Testis (tissue), 3 donors: Measurements from ENCODE around the gene GATA1. TPM values are rescaled to one million over a fixed set of nuclear protein-coding genes. Genes with fewer than 3 reads are reported as not detected.

Source experiments
- DNase-seq: peaks from one replicate; pipeline ENCODE4 v3.0.0-alpha.2; 2019
- H3K27ac ChIP-seq, 2 donors: fragments of 200-600 bp; sonication (generic); one replicate each; pipeline ENCODE4 v1.5.1; 2019
- H3K27me3 ChIP-seq: fragments of 200-600 bp; sonication (generic); one replicate; pipeline ENCODE4 v1.5.1; 2019
- H3K36me3 ChIP-seq: fragments of 200-600 bp; sonication (generic); one replicate; pipeline ENCODE4 v1.5.1; 2017; ENCODE audit warnings: low read depth; ENCODE audit errors: missing control alignments
- H3K4me1 ChIP-seq: fragments of 200-600 bp; sonication (generic); one replicate; pipeline ENCODE4 v1.5.1; 2019
- H3K4me3 ChIP-seq, 2 donors: fragments of 200-600 bp; sonication (generic); one replicate each; pipeline ENCODE4 v1.5.1; 2017 to 2019
- H3K9me3 ChIP-seq: fragments of 200-600 bp; sonication (generic); one replicate; pipeline ENCODE4 v1.5.1; 2017
- POLR2A ChIP-seq: fragments of 450-650 bp; IDR thresholded peaks from one replicate; pipeline ENCODE4 v1.6.1; 2017; ENCODE audit warnings: antibody characterized with exemption, mild to moderate bottlenecking, moderate library complexity
- WGBS, 2 donors: methylation state at CpG; one replicate each; pipeline ENCODE4 v1.1.5; 2018; 5-methylcytosine and 5-hydroxymethylcytosine counted together
- intact Hi-C: fragments of 100-400 bp; cut with DNase I; formaldehyde crosslinking; loops from one replicate; pipeline ENCODE4 v1.15.1; 2023; ENCODE audit warnings: low total_unique reads
- polyA plus RNA-seq: library from polyadenylated mRNA; stranded (reverse); fragments of 350-450 nt; fragmentation: Illumina TruSeq; extraction: RNeasy Lipid Tissue Mini Kit (QIAGEN cat#74804); gene quantifications from one replicate; pipeline ENCODE4 v1.2.3, GENCODE V29; 2014; ENCODE audit warnings: low read depth, low replicate concordance; ENCODE audit not compliant: insufficient read depth
- total RNA-seq, 2 donors: library from RNA; depleted of rRNA; stranded (reverse); fragments of >200 nt; gene quantifications; one replicate each; pipeline ENCODE4 v1.2.3, GENCODE V29; 2016
- TF ChIP-seq, protein P1 (sequence below), 3 experiments: fragments of 450-650 bp in 2 of 3; fragments of 200-600 bp in 1 of 3; sonication (generic) in 1 of 3; IDR thresholded peaks; one replicate each; pipeline ENCODE4 v1.5.1; 2016 to 2019; ENCODE audit warnings: antibody characterized with exemption in 3 of 3, mild to moderate bottlenecking in 2 of 3, moderate library complexity in 1 of 3

GATA1 gene
- total and polyA plus RNA-seq, 3 donors from 2014 or later: 0.24 to 1.3 TPM; not detected in 1

DNA sequence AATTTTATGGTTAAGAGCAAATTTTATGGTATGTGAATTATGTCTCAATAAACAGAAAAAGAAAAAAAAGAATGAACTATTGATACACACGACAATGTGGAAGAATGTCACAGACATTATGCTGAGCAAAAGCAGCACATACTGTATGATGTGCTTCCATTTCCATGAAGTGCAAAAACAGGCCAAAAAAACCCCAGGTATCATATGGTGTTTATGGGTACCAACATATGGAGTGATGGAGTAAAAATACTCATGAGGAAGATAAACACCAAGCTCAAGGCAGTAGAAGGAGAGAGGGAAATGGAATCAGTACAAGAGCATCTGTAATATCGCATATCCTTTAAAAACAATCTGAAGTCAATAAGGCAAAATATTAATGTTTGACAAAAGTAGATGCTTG is 4.2 kb upstream of the GATA1 start:
- intact Hi-C loops: no loop called here
- no peak for TF ChIP-seq POLR2A
- TF ChIP-seq, protein P1, sequence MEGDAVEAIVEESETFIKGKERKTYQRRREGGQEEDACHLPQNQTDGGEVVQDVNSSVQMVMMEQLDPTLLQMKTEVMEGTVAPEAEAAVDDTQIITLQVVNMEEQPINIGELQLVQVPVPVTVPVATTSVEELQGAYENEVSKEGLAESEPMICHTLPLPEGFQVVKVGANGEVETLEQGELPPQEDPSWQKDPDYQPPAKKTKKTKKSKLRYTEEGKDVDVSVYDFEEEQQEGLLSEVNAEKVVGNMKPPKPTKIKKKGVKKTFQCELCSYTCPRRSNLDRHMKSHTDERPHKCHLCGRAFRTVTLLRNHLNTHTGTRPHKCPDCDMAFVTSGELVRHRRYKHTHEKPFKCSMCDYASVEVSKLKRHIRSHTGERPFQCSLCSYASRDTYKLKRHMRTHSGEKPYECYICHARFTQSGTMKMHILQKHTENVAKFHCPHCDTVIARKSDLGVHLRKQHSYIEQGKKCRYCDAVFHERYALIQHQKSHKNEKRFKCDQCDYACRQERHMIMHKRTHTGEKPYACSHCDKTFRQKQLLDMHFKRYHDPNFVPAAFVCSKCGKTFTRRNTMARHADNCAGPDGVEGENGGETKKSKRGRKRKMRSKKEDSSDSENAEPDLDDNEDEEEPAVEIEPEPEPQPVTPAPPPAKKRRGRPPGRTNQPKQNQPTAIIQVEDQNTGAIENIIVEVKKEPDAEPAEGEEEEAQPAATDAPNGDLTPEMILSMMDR (IDR thresholded peaks at IDR 0.05): no peak
- Histone ChIP-seq H3K4me1 (no peaks in the 10 kb centered on the region), H3K4me3 (no peak overlapping the region), H3K27ac (no peak overlapping the region), H3K36me3 (no peaks in the 10 kb centered on the region), H3K27me3 (no peaks in the 10 kb centered on the region), H3K9me3 (no peaks in the 10 kb centered on the region)
- no peak for DNase-seq
- WGBS, 2 donors: 63 to 82% methylated on average over 2 of the region's 2 CpGs

GRCh38 chrX:48782795-48783194 is 3.6 kb upstream of the GATA1 start:
- H3K4me1 ChIP-seq: no peaks in the 10 kb centered on the region
- H3K9me3 ChIP-seq: no peaks in the 10 kb centered on the region
- TF ChIP-seq POLR2A: no peak
- TF ChIP-seq, protein P1 (IDR thresholded peaks at IDR 0.05): no peak
- H3K36me3 ChIP-seq: no peaks in the 10 kb centered on the region
- 71% methylated on average over 11 of the region's 13 CpGs; no CpG with 5 or more reads in 1 of the 2 donors for WGBS, 2 donors
- no peaks in the 10 kb centered on the region for H3K27me3 ChIP-seq
- no peak overlapping the region for H3K4me3 ChIP-seq
- intact Hi-C loops: no loop called here
- no peak overlapping the region for H3K27ac ChIP-seq
- DNase-seq: no peak

DNA sequence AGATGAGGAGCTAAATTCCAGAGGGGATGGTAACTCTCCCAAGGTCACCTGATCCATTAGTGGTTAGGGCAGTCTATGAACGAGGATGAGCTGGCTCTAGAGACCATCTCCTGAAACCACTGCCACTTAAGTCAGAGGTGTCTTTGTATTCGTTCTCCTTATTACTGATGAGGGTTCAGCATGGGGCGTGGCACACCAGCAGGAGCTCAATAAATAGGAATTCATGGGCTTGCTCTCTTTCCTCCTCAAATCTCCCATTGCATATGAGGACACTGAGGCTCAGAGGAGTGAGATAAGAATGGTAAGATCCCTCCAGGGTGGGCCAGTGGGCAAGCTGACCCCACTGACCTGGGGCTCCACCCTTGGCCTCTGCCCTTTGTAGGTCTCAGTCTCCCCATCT is 1.7 kb upstream of the GATA1 start:
- Histone ChIP-seq H3K36me3 (no peaks in the 10 kb centered on the region), H3K4me1 (no peaks in the 10 kb centered on the region), H3K9me3 (no peaks in the 10 kb centered on the region), H3K27ac (no peak overlapping the region), H3K27me3 (no peaks in the 10 kb centered on the region), H3K4me3 (no peak overlapping the region)
- intact Hi-C loops: no loop called here
- DNase-seq: no peak
- 64 to 79% methylated on average over 2 to 3 of the region's 3 CpGs for WGBS, 2 donors
- TF ChIP-seq POLR2A: no peak
- TF ChIP-seq, protein P1 (IDR thresholded peaks at IDR 0.05): no peak

GRCh38 chrX:48785186-48785539 is 1.2 kb upstream of the GATA1 start:
- no peak for TF ChIP-seq POLR2A
- TF ChIP-seq, protein P1 (IDR thresholded peaks at IDR 0.05): no peak
- no peak overlapping the region for H3K4me3 ChIP-seq
- H3K4me1 ChIP-seq: no peaks in the 10 kb centered on the region
- no peak for DNase-seq
- no peak overlapping the region for H3K27ac ChIP-seq
- no peaks in the 10 kb centered on the region for H3K9me3 ChIP-seq
- no peaks in the 10 kb centered on the region for H3K27me3 ChIP-seq
- H3K36me3 ChIP-seq: no peaks in the 10 kb centered on the region
- WGBS, 2 donors: 86 to 88% methylated on average over 1 of the region's 1 CpG
- intact Hi-C loops: no loop called here

- no peaks in the 10 kb centered on the region for H3K36me3 ChIP-seq
- TF ChIP-seq POLR2A: no peak
- TF ChIP-seq, protein P1 (IDR thresholded peaks at IDR 0.05): no peak
- no peaks in the 10 kb centered on the region for H3K27me3 ChIP-seq
- no peak overlapping the region for H3K4me3 ChIP-seq
- intact Hi-C loops: no loop called here
- H3K4me1 ChIP-seq: no peaks in the 10 kb centered on the region
- no peak overlapping the region for H3K27ac ChIP-seq
- WGBS, 2 donors: 82 to 91% methylated on average over 8 to 16 of the region's 16 CpGs
- no peak for DNase-seq
- H3K9me3 ChIP-seq: no peaks in the 10 kb centered on the region
Observed at GRCh38 chrX:48785540-48786214, 713 bp upstream of the GATA1 start.
